Neutrophil (primary cell): ENCODE results near the gene TRPM3.

Source experiments
- H3K27ac ChIP-seq: fragments of 200-600 bp; sonication (generic); 2 replicates; pipeline ENCODE4 v1.5.1; 2016; ENCODE audit warnings: mild to moderate bottlenecking, moderate library complexity
- H3K27me3 ChIP-seq: fragments of 200-600 bp; sonication (generic); 2 replicates; pipeline ENCODE4 v1.6.0; 2016; ENCODE audit warnings: mild to moderate bottlenecking
- H3K36me3 ChIP-seq: fragments of 200-600 bp; sonication (generic); 2 replicates; pipeline ENCODE4 v1.5.1; 2017
- H3K4me1 ChIP-seq, 2 experiments: fragments of 200-600 bp in 1 of 2; sonication (generic) in 1 of 2; 1 replicate in 1 of 2; 2 replicates in 1 of 2; pipeline versions ENCODE4 v1.5.1 to v1.6.1; 2013 to 2016; ENCODE audit warnings: low read depth in 1 of 2, low read length in 1 of 2, mild to moderate bottlenecking in 1 of 2, moderate library complexity in 1 of 2; ENCODE audit not compliant: control insufficient read depth in 1 of 2, insufficient read depth in 1 of 2
- H3K4me3 ChIP-seq, 2 experiments: fragments of 200-600 bp in 1 of 2; sonication (generic) in 1 of 2; 1 replicate in 1 of 2; 2 replicates in 1 of 2; pipeline ENCODE4 v1.5.1; 2013 to 2016; ENCODE audit warnings: low read depth in 1 of 2, low read length in 1 of 2, mild to moderate bottlenecking in 1 of 2, moderate library complexity in 1 of 2
- H3K9me3 ChIP-seq: fragments of 200-600 bp; sonication (generic); 2 replicates; pipeline ENCODE4 v1.5.1; 2016
- TF ChIP-seq, protein P1 (sequence below): fragments of 200-600 bp; sonication (generic); IDR thresholded peaks from 2 replicates; pipeline ENCODE4 v1.5.1; 2016; ENCODE audit warnings: antibody characterized with exemption

Gene TRPM3

DNA sequence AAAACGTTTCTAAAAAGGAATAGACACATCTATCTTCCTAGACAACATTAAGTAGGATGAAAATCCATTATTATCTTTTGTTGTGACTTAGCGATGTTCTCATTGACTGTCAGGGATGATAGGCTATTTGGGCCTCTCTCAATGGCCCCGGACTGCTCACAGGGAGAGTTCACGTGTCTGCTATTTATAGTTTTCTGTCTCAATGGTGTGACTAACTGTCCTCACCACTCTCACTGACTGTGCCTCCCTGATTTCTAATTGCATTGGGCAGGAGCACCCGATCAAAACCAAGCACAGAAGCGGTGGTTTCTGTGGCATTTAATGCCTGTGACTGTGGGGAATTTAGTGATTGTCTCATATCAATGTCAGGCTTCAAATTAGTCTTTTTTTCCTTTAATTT is 420.3 kb downstream of the TRPM3 start:
- TF ChIP-seq, protein P1, sequence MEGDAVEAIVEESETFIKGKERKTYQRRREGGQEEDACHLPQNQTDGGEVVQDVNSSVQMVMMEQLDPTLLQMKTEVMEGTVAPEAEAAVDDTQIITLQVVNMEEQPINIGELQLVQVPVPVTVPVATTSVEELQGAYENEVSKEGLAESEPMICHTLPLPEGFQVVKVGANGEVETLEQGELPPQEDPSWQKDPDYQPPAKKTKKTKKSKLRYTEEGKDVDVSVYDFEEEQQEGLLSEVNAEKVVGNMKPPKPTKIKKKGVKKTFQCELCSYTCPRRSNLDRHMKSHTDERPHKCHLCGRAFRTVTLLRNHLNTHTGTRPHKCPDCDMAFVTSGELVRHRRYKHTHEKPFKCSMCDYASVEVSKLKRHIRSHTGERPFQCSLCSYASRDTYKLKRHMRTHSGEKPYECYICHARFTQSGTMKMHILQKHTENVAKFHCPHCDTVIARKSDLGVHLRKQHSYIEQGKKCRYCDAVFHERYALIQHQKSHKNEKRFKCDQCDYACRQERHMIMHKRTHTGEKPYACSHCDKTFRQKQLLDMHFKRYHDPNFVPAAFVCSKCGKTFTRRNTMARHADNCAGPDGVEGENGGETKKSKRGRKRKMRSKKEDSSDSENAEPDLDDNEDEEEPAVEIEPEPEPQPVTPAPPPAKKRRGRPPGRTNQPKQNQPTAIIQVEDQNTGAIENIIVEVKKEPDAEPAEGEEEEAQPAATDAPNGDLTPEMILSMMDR: no peak
- Histone ChIP-seq H3K27me3 (no peaks in the 10 kb centered on the region), H3K4me1 (no peaks in the 10 kb centered on the region), H3K27ac (no peak overlapping the region), H3K4me3 (no peak overlapping the region), H3K36me3 (no peaks in the 10 kb centered on the region), H3K9me3 (no peaks in the 10 kb centered on the region)

DNA sequence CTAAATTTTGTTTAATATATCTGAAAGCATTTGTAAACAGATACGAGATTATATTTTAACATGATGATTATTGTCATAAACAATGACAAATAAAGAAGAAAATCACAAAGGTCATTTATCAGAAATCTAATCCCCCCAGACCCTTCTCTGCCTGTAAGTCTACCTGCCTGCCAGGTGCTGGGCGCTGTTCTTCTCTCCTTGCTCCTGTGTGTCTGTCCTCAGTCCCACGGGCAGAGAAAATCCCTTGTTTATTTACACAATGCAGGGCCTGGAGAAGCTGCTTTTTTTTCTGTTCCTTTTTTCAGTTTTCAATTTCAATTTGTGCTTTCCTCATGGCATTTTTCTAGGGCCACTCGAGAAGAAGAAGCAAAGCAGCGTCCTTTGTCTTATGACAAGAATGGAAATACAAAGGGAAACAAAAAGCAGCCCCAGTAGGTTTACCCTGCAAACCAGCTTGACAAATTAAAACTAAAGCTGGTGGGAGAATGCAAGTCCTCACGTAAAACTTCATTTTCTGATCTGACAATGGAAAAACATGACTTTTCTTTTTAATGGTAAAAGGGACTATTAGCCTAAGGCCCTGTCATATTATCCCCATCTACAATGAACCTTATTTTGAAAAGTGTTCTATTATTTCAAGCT is 424.6 kb downstream of the TRPM3 start:
- Histone ChIP-seq H3K27me3 (no peaks in the 10 kb centered on the region), H3K27ac (no peak overlapping the region), H3K9me3 (no peaks in the 10 kb centered on the region), H3K4me3 (no peak overlapping the region), H3K36me3 (no peaks in the 10 kb centered on the region), H3K4me1 (no peaks in the 10 kb centered on the region)
- TF ChIP-seq, protein P1: no peak

DNA sequence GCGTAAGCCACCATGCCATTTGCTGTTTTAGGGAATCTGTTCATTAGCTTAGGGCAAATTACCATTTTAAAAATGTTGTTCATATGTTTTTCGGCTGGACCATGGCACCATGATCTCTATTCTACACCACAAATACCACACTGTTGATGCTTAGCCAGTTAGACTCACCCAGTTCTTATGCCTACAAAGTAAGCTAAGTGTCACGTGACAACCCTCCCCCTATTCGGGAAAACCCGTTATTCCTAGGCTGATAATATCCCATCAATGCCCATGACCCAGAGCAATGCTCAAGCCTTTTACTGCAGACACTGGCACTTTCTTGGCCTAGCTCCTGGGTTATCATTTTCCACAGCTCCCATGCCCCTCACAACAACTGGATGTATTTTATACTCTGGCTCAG is 426.7 kb downstream of the TRPM3 start:
- H3K4me3 ChIP-seq: no peak overlapping the region
- H3K36me3 ChIP-seq: no peaks in the 10 kb centered on the region
- TF ChIP-seq, protein P1: no peak
- no peak overlapping the region for H3K27ac ChIP-seq
- H3K27me3 ChIP-seq: no peaks in the 10 kb centered on the region
- no peaks in the 10 kb centered on the region for H3K9me3 ChIP-seq
- no peaks in the 10 kb centered on the region for H3K4me1 ChIP-seq

DNA sequence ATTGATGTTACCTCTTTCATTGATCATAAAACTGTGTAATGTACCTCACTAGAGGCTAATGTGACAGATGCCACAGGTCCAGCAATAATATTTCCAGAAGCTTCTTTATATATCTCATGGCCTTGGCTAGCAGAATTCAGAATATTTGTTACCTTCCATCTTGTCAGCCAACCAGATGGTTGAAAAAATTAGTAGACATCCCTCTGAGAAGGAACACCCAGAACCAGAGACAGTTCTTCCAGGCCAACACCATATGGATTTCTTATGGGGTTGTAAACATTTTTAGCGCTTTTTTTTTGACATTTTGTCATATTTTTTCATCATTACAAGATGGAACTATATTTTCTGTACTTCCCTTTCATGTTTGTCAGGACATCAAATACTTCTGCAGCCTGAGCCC is 428.2 kb downstream of the TRPM3 start:
- no peaks in the 10 kb centered on the region for H3K4me1 ChIP-seq
- H3K36me3 ChIP-seq: no peaks in the 10 kb centered on the region
- H3K27ac ChIP-seq: no peak overlapping the region
- no peaks in the 10 kb centered on the region for H3K9me3 ChIP-seq
- no peaks in the 10 kb centered on the region for H3K27me3 ChIP-seq
- TF ChIP-seq, protein P1: no peak
- no peak overlapping the region for H3K4me3 ChIP-seq

DNA sequence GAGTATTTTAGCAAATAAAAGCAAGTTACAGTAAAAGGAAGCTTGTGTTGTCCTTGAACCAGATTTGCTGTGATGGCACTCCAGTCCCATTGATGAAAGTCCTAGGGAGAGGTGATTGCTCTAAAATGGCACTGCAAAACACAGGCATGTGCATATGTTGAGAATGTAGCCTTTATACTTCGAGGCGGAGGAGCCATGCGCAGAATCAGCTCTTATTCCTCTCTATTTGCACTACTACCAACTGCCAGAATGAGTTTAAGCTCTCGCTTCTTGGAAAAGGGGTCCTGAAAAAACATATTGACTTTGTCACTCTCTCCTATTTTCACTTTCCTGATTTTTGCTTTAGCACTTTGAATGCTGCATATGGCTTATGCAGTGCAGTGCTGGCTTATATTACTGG is 429.0 kb downstream of the TRPM3 start:
- Histone ChIP-seq H3K27me3 (no peaks in the 10 kb centered on the region), H3K4me1 (no peaks in the 10 kb centered on the region), H3K4me3 (no peak overlapping the region), H3K27ac (no peak overlapping the region), H3K36me3 (no peaks in the 10 kb centered on the region), H3K9me3 (no peaks in the 10 kb centered on the region)
- TF ChIP-seq, protein P1: no peak
